ENCODE data around the gene REEP5.
"Not testable (repeated sequence)": the region's sequence is repeated elsewhere in the genome, so short reads cannot be mapped to it uniquely, and the experiment has no call there.

The REEP5 gene

GRCh38 chr5:112918679-112919078 is 3.3 kb downstream of the REEP5 start:
- Histone ChIP-seq H3K27ac (ENCODE audit: low read depth, low read length) (no peak overlapping the region), H3K9ac (ENCODE audit: low read length in 5 of 5) (peak overlapping the region in 1 of 5 donors; percentile 9)

GRCh38 chr5:112918136-112918535 is 3.9 kb downstream of the REEP5 start:
- H3K4me1 ChIP-seq (ENCODE audit: control insufficient read depth in 5 of 5, insufficient read depth in 5 of 5, low read length in 5 of 5): peaks cover 3 to 60% (median 53%) of the 10 kb centered on the region in 5 donors
- peak overlapping the region in 1 of 5 donors; percentile 9 for H3K9ac ChIP-seq (ENCODE audit: low read length in 5 of 5)
- H3K27ac ChIP-seq (ENCODE audit: low read depth, low read length): no peak overlapping the region
- peaks cover 10 to 43% (median 26%) of the 10 kb centered on the region in 5 donors for H3K36me3 ChIP-seq (ENCODE audit: control insufficient read depth in 5 of 5, insufficient read depth in 5 of 5, low read length in 5 of 5)
- H3K4me3 ChIP-seq (ENCODE audit: low read depth in 1 of 5, low read length in 5 of 5): peak overlapping the region in 1 of 5 donors; percentile 17
- no peaks in the 10 kb centered on the region for H3K27me3 ChIP-seq (ENCODE audit: control insufficient read depth in 5 of 5, insufficient read depth in 4 of 5, low read length in 5 of 5)
- H3K9me3 ChIP-seq (ENCODE audit: control insufficient read depth in 5 of 5, low read length in 5 of 5): no peaks in the 10 kb centered on the region

More at GRCh38 chr5:112918679-112919078, 3.3 kb downstream of the REEP5 start:
- no peaks in the 10 kb centered on the region for H3K27me3 ChIP-seq (ENCODE audit: control insufficient read depth in 5 of 5, insufficient read depth in 4 of 5, low read length in 5 of 5)
- H3K36me3 ChIP-seq (ENCODE audit: control insufficient read depth in 5 of 5, insufficient read depth in 5 of 5, low read length in 5 of 5): peaks cover 10 to 43% (median 26%) of the 10 kb centered on the region in 5 donors
- H3K4me1 ChIP-seq (ENCODE audit: control insufficient read depth in 5 of 5, insufficient read depth in 5 of 5, low read length in 5 of 5): peaks cover 3 to 61% (median 56%) of the 10 kb centered on the region in 5 donors
- H3K9me3 ChIP-seq (ENCODE audit: control insufficient read depth in 5 of 5, low read length in 5 of 5): no peaks in the 10 kb centered on the region
- no peak overlapping the region for H3K4me3 ChIP-seq (ENCODE audit: low read depth in 1 of 5, low read length in 5 of 5)

GRCh38 chr5:112917453-112917995 is 4.5 kb downstream of the REEP5 start:
- Histone ChIP-seq H3K9me3 (ENCODE audit: control insufficient read depth in 5 of 5, low read length in 5 of 5) (no peaks in the 10 kb centered on the region), H3K4me3 (ENCODE audit: low read depth in 1 of 5, low read length in 5 of 5) (no peak overlapping the region), H3K36me3 (ENCODE audit: control insufficient read depth in 5 of 5, insufficient read depth in 5 of 5, low read length in 5 of 5) (peaks cover 10 to 43% (median 26%) of the 10 kb centered on the region in 5 donors), H3K27ac (ENCODE audit: low read depth, low read length) (peak overlapping the region; percentile 1), H3K9ac (ENCODE audit: low read length in 5 of 5) (no peak overlapping the region), H3K4me1 (ENCODE audit: control insufficient read depth in 5 of 5, insufficient read depth in 5 of 5, low read length in 5 of 5) (peaks cover 0 to 54% (median 50%) of the 10 kb centered on the region in 5 donors), H3K27me3 (ENCODE audit: control insufficient read depth in 5 of 5, insufficient read depth in 4 of 5, low read length in 5 of 5) (no peaks in the 10 kb centered on the region)

GRCh38 chr5:112915831-112916230 is 6.2 kb downstream of the REEP5 start:
- Histone ChIP-seq H3K4me1 (ENCODE audit: control insufficient read depth in 5 of 5, insufficient read depth in 5 of 5, low read length in 5 of 5) (peaks cover 0 to 50% (median 47%) of the 10 kb centered on the region in 5 donors), H3K27me3 (ENCODE audit: control insufficient read depth in 5 of 5, insufficient read depth in 4 of 5, low read length in 5 of 5) (no peaks in the 10 kb centered on the region), H3K36me3 (ENCODE audit: control insufficient read depth in 5 of 5, insufficient read depth in 5 of 5, low read length in 5 of 5) (peaks cover 15 to 43% (median 26%) of the 10 kb centered on the region in 5 donors), H3K27ac (ENCODE audit: low read depth, low read length) (peak overlapping the region; percentile 1), H3K9me3 (ENCODE audit: control insufficient read depth in 5 of 5, low read length in 5 of 5) (no peaks in the 10 kb centered on the region), H3K4me3 (ENCODE audit: low read depth in 1 of 5, low read length in 5 of 5) (no peak overlapping the region), H3K9ac (ENCODE audit: low read length in 5 of 5) (no peak overlapping the region)

GRCh38 chr5:112914584-112914983 is 7.4 kb downstream of the REEP5 start:
- peaks cover 15 to 53% (median 32%) of the 10 kb centered on the region in 5 donors for H3K36me3 ChIP-seq (ENCODE audit: control insufficient read depth in 5 of 5, insufficient read depth in 5 of 5, low read length in 5 of 5)
- no peaks in the 10 kb centered on the region for H3K9me3 ChIP-seq (ENCODE audit: control insufficient read depth in 5 of 5, low read length in 5 of 5)
- H3K27ac ChIP-seq (ENCODE audit: low read depth, low read length): peak overlapping the region; percentile 7
- H3K4me3 ChIP-seq (ENCODE audit: low read depth in 1 of 5, low read length in 5 of 5): no peak overlapping the region
- peaks cover 0 to 37% (median 34%) of the 10 kb centered on the region in 5 donors for H3K4me1 ChIP-seq (ENCODE audit: control insufficient read depth in 5 of 5, insufficient read depth in 5 of 5, low read length in 5 of 5)
- no peaks in the 10 kb centered on the region for H3K27me3 ChIP-seq (ENCODE audit: control insufficient read depth in 5 of 5, insufficient read depth in 4 of 5, low read length in 5 of 5)
- H3K9ac ChIP-seq (ENCODE audit: low read length in 5 of 5): peak overlapping the region in 1 of 5 donors; percentile 29

GRCh38 chr5:112910529-112910928 is 11.5 kb downstream of the REEP5 start:
- H3K4me1 ChIP-seq (ENCODE audit: control insufficient read depth in 5 of 5, insufficient read depth in 5 of 5, low read length in 5 of 5): peaks cover 0 to 21% (median 10%) of the 10 kb centered on the region in 5 donors
- peaks cover 11 to 43% (median 24%) of the 10 kb centered on the region in 5 donors for H3K36me3 ChIP-seq (ENCODE audit: control insufficient read depth in 5 of 5, insufficient read depth in 5 of 5, low read length in 5 of 5)

GRCh38 chr5:112908854-112909253 is 13.2 kb downstream of the REEP5 start:
- no peak overlapping the region for H3K27ac ChIP-seq (ENCODE audit: low read depth, low read length)
- H3K9me3 ChIP-seq (ENCODE audit: control insufficient read depth in 5 of 5, low read length in 5 of 5): no peaks in the 10 kb centered on the region
- H3K9ac ChIP-seq (ENCODE audit: low read length in 5 of 5): no peak overlapping the region
- H3K36me3 ChIP-seq (ENCODE audit: control insufficient read depth in 5 of 5, insufficient read depth in 5 of 5, low read length in 5 of 5): peaks cover 11 to 38% (median 20%) of the 10 kb centered on the region in 5 donors
- H3K4me3 ChIP-seq (ENCODE audit: low read depth in 1 of 5, low read length in 5 of 5): no peak overlapping the region
- H3K27me3 ChIP-seq (ENCODE audit: control insufficient read depth in 5 of 5, insufficient read depth in 4 of 5, low read length in 5 of 5): no peaks in the 10 kb centered on the region
- peaks cover 0 to 17% (median 9%) of the 10 kb centered on the region in 5 donors for H3K4me1 ChIP-seq (ENCODE audit: control insufficient read depth in 5 of 5, insufficient read depth in 5 of 5, low read length in 5 of 5)

More at GRCh38 chr5:112910529-112910928, 11.5 kb downstream of the REEP5 start:
- Histone ChIP-seq H3K9me3 (ENCODE audit: control insufficient read depth in 5 of 5, low read length in 5 of 5) (no peaks in the 10 kb centered on the region), H3K9ac (ENCODE audit: low read length in 5 of 5) (no peak overlapping the region), H3K27ac (ENCODE audit: low read depth, low read length) (no peak overlapping the region), H3K4me3 (ENCODE audit: low read depth in 1 of 5, low read length in 5 of 5) (no peak overlapping the region), H3K27me3 (ENCODE audit: control insufficient read depth in 5 of 5, insufficient read depth in 4 of 5, low read length in 5 of 5) (no peaks in the 10 kb centered on the region)

- Histone ChIP-seq H3K9ac (ENCODE audit: low read length in 5 of 5) (peak overlapping the region in 1 of 5 donors; percentile 41), H3K4me1 (ENCODE audit: control insufficient read depth in 5 of 5, insufficient read depth in 5 of 5, low read length in 5 of 5) (peaks cover 0 to 11% (median 8%) of the 10 kb centered on the region in 5 donors), H3K27me3 (ENCODE audit: control insufficient read depth in 5 of 5, insufficient read depth in 4 of 5, low read length in 5 of 5) (no peaks in the 10 kb centered on the region), H3K36me3 (ENCODE audit: control insufficient read depth in 5 of 5, insufficient read depth in 5 of 5, low read length in 5 of 5) (peaks cover 11 to 41% (median 24%) of the 10 kb centered on the region in 5 donors), H3K4me3 (ENCODE audit: low read depth in 1 of 5, low read length in 5 of 5) (no peak overlapping the region), H3K9me3 (ENCODE audit: control insufficient read depth in 5 of 5, low read length in 5 of 5) (no peaks in the 10 kb centered on the region), H3K27ac (ENCODE audit: low read depth, low read length) (no peak overlapping the region)
Measured at GRCh38 chr5:112907166-112907631, 14.8 kb downstream of the REEP5 start.

GRCh38 chr5:112906637-112907036 is 15.4 kb downstream of the REEP5 start:
- H3K4me3 ChIP-seq (ENCODE audit: low read depth in 1 of 5, low read length in 5 of 5): no peak overlapping the region
- H3K27ac ChIP-seq (ENCODE audit: low read depth, low read length): no peak overlapping the region
- peaks cover 0 to 10% (median 8%) of the 10 kb centered on the region in 5 donors for H3K4me1 ChIP-seq (ENCODE audit: control insufficient read depth in 5 of 5, insufficient read depth in 5 of 5, low read length in 5 of 5)
- no peaks in the 10 kb centered on the region for H3K9me3 ChIP-seq (ENCODE audit: control insufficient read depth in 5 of 5, low read length in 5 of 5)
- H3K27me3 ChIP-seq (ENCODE audit: control insufficient read depth in 5 of 5, insufficient read depth in 4 of 5, low read length in 5 of 5): no peaks in the 10 kb centered on the region
- no peak overlapping the region for H3K9ac ChIP-seq (ENCODE audit: low read length in 5 of 5)
- peaks cover 11 to 45% (median 25%) of the 10 kb centered on the region in 5 donors for H3K36me3 ChIP-seq (ENCODE audit: control insufficient read depth in 5 of 5, insufficient read depth in 5 of 5, low read length in 5 of 5)

- H3K4me3 ChIP-seq (ENCODE audit: low read depth in 1 of 5, low read length in 5 of 5); H3K9me3 ChIP-seq (ENCODE audit: control insufficient read depth in 5 of 5, low read length in 5 of 5); H3K9ac ChIP-seq (ENCODE audit: low read length in 5 of 5); H3K27me3 ChIP-seq (ENCODE audit: control insufficient read depth in 5 of 5, insufficient read depth in 4 of 5, low read length in 5 of 5); H3K27ac ChIP-seq (ENCODE audit: low read depth, low read length): not testable (repeated sequence)
- Histone ChIP-seq H3K4me1 (ENCODE audit: control insufficient read depth in 5 of 5, insufficient read depth in 5 of 5, low read length in 5 of 5) (peaks cover 0 to 10% (median 8%) of the 10 kb centered on the region in 5 donors), H3K36me3 (ENCODE audit: control insufficient read depth in 5 of 5, insufficient read depth in 5 of 5, low read length in 5 of 5) (peaks cover 6 to 45% (median 25%) of the 10 kb centered on the region in 5 donors)
Measured at GRCh38 chr5:112904996-112905395, 17.0 kb downstream of the REEP5 start.
